ENCODE data around the gene CHIT1.

The CHIT1 gene

DNA sequence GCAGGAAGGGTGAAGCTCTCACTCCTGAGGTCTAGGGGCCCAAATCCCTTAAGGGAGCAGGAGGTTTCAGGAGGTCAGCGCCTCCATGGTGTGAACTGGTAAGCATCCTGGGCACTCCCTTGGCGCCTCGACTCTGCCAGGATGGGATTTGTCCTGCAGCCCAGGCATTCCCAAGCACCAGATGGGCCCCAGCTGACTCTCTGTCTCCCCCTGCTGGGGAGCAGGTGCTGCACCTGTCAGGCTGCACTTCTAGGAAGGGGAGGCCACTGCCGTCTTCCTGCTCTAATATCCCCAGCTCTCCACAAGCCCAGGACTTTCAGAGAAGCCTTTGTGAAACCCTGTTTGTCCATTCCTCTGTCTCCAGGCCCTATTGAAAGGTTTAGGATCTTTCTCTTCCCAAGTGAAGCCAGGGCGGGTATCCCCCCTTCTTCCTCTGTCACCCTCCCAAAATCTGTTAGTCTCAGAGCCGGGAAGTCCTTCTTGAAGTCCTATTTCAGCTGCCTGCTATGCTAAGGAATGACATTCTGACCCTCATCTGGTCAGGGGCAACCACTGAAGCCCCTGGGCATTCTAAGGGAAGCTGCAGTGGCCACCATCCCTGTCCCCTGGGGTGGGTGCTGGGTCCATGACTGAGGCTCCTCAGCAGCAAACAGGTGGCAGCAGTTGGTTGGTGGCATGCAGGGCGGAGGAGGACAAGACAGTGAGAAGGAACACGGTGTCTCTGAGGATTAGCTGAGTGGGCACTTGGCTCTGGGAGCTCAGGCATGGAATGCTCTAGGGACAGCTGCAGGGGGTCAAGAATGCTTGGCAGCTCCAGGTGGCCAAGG, 57.1 kb downstream of the CHIT1 start:
- peak in 4 of 6 experiments; percentile 6 to 34 (median 10) for DNase-seq

DNA sequence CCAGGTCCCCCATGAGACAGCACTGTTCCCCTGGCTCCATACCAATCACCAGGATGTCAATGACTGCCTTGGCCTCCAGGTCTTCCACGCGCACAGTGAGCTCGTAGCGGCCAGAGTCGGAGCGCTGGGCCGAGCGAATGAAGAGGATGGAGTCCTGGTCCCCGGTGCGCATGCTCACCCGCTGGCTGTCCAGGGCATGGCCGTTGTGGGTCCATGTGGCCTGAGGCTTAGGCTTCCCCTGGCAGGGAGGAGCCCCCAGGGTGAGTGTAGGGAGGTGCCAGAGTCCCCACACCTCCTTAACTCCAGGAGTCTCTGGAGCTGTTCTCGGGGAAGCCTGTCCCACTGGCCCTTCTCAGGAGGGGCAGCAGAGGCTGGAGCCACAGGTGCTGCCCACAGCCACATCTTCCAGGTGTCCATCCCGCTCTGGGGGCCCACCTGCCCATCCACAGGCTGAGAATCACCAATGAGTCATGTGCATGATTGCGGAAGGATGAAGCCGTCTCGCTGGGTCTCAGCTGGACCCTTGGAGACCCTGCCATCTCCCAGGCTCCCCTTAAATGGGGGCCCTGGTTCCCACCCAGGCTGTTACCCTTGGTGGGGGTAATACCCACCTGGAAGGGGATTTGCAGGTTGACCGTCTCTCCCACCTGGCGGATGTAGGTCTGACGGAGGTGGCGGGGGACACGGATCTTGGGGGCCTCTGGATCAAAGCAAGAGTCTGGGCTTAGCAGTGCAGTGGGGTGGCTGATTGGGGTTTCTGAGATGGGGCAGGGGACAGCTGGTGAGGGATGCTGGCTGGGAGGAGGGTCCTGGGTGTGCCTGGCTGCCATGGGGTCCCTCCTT, 57.9 kb downstream of the CHIT1 start:
- DNase-seq, result no peak

DNA sequence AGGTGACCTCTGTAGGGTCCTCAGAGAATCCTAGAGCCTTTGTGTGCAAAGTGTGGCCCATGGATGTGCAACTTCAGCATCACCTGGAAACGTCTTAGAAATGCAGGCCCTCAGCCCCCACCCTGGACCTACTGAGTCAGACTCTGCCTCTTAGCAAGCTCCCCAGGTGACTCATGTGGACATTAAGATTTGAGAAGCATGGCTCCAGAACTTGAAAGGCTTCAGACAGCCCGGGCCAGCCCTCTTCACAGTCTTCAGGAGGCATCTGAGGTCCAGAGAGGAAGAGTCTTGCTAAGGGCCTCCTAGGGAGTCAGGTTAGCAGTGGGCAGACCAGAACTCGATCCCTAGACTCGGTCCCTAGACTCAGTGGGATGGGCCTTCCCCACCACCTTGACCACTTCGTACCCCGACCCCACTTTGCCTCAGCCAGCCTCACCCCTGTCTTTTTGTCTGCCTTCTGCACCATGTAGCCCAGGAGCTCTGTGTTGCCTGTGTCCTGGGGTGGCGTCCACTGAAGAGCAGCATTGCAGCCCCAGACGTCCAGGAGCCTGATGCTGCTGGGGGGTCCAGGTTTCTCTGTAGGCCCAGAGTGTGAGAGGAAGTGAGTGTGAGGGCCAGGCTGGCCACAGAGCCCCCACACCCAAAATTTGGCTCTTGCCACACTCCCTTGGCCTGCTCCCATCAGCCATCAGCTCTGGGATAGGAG, 58.7 kb downstream of the CHIT1 start:
- DNase-seq, result no peak

DNA sequence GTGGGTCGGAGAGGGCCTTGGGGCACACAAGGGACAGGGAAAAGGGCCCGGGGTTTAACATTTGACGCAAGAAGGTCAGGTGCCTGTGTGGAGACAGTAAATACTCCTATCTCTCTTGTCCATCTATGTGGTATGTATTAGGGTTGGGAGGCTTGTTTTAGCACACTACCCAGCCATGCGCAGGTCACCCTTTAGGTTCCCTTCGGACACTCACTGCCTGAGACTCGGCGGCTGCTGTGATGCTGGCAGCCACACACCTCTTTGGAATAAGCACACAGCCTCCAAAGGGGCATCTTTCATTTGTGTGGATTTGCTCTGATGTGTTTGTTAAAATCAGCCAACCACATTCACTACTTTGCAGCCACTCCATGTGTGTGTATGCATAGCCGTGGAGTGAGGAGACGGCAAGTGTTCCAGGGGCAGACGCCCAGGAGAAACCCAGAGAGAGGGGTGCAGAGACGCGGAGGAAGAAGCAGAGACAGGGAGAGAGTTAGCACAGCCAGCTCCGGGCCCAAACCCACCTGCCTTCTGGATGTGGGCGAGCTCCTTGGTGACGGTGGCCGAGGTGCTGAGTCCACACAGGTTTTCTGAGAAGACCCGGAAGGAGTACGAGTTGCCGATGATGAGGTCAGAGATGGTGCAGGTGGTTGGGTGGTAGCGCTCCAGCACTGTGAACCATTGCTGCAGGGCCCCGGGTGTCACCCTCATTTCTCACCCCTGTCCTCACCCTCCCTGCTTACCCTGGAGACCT, 59.5 kb downstream of the CHIT1 start:
- no peak for DNase-seq

DNA sequence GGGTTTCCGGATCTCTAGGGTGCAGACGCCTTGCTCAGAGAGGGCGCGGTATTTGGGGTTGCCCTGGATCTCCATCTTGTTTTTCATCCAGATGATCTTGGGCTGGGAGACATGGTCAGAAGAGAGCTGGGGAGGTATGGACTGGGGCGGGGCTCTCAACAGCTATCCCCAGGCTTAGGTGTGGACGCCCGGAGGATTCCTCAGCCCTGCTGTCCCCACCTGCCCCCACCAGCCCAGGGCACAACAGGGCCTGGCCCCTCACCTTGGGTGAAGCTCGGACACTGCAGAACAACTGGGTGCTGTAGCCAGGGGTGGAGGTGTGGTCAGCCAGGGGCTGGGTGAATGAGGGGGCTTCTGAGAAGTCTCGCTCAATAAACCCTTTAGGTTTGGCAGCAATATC, 60.5 kb downstream of the CHIT1 start:
- DNase-seq, result no peak

DNA sequence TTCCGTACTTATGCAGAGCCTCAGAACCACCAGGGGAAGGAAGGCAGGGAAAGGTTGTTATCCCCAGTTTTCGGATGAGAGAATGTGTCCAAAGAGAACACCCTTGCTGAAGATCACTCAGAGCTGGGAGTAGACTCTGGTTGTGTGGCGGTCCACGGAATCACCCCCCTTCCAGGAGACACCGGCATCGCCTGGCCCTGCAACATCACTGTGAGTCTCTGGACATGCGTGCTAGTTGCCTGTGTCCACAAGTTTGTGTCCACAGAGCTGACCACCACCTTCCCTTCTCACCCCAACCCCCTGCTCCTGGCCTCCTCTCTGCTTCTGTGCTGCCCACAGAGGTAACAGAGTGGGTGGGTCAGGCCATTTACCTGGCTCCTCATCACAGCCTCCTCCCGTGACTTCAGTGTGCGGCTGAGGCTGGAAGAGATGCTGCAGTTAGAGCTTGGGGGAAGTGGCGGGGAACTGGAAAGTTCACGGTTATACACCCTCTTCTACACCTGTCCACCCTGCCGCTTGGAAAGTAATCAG, 61.2 kb downstream of the CHIT1 start:
- DNase-seq, result no peak

DNA sequence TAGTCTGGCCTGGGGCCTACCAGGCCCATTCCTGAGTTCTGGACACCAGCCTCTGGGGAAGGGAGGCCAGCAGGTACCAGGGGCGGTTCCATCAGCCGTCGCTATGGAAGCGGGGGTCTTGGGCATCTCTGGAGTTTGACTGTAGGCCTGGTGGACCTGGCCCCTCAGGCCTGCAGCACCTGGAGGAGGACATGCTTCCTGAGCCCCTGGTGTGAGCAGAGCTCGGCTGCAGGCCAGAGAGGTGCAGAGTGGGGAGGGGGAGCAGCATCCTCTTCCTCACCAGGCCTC, 61.6 kb downstream of the CHIT1 start:
- DNase-seq, result no peak

DNA sequence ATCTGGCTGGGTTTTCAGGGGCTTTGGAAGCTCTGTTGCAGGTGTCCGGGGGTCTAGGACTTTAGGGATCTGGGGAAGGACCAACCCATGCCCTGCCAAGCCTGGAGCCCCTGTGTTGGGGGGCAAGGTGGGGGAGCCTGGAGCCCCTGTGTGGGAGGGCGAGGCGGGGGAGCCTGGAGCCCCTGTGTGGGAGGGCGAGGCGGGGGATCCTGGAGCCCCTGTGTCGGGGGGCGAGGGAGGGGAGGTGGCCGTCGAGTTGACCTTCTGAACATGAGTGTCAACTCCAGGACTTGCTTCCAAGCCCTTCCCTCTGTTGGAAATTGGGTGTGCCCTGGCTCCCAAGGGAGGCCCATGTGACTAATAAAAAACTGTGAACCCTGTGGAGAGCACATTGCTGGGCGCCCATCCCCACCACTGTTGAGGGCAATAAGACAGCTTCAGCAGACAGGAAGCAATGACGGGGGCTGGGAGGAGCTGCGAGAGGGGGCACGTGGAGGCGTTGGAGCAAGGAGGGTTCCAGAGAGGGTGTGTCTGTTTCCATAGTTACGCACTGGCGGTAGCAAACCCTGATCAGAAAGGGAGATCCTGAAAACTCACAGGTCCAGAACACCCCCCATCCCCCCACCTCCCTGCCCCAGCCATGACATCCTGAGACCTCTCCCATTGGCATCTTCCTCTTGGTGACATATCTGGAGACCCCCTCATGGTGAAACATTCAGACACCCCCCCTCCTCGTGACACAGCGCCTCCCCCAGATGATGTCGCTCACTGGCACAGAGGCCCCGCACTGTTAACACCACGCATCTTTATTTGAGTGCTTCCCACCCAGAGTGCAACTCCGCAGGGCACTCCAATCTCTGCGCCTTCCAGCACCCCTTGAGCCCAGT, 62.2 kb downstream of the CHIT1 start:
- no peak for DNase-seq

DNA sequence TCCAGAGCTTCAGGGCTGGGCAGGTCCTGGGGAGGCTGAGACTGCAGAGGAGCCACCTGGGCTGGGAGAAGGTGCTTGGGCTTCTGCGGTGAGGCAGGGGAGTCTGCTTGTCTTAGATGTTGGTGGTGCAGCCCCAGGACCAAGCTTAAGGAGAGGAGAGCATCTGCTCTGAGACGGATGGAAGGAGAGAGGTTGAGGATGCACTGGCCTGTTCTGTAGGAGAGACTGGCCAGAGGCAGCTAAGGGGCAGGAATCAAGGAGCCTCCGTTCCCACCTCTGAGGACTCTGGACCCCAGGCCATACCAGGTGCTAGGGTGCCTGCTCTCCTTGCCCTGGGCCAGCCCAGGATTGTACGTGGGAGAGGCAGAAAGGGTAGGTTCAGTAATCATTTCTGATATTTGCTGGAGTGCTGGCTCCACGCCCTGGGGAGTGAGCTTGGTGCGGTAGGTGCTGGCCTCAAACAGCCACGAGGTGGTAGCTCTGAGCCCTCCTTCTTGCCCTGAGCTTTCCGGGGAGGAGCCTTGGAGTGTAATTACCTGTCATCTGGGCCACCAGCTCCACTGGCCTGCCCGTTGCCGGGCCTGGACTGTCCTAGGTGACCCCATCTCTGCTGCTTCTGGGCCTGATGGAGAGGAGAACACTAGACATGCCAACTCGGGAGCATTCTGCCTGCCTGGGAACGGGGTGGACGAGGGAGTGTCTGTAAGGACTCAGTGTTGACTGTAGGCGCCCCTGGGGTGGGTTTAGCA, 63.1 kb downstream of the CHIT1 start:
- no peak for DNase-seq

All from stimulated activated naive CD4-positive, alpha-beta T cell (primary cell).